ENCODE measurements around the gene PHYHD1.

DNA sequence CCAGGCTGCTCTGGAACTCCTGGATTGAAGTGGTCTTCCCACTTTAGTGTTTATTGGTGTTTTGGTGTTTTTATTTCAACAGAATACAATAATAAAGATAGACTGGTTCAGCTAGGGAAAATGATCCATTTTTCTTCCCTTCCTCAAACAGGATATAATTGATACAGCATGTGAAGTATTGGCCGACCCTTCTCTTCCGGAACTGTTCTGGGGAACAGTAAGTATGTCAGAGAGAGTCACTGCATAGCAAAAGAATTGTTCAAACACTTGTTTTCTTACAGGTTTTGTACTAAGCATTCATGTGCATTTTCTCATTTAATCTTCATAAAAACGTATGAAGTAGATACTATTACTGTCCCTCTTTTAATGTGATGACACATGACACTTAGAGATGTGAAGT, 58.3 kb downstream of the PHYHD1 start:
- TF ChIP-seq, protein P1, sequence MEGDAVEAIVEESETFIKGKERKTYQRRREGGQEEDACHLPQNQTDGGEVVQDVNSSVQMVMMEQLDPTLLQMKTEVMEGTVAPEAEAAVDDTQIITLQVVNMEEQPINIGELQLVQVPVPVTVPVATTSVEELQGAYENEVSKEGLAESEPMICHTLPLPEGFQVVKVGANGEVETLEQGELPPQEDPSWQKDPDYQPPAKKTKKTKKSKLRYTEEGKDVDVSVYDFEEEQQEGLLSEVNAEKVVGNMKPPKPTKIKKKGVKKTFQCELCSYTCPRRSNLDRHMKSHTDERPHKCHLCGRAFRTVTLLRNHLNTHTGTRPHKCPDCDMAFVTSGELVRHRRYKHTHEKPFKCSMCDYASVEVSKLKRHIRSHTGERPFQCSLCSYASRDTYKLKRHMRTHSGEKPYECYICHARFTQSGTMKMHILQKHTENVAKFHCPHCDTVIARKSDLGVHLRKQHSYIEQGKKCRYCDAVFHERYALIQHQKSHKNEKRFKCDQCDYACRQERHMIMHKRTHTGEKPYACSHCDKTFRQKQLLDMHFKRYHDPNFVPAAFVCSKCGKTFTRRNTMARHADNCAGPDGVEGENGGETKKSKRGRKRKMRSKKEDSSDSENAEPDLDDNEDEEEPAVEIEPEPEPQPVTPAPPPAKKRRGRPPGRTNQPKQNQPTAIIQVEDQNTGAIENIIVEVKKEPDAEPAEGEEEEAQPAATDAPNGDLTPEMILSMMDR (IDR thresholded peaks at IDR 0.05 in 4 of 5, conservative IDR thresholded peaks at IDR 0.05 in 1 of 5) = no peak
- TF ChIP-seq POLR2A (IDR thresholded peaks at IDR 0.05) = no peak
